C1 segment of cervical spinal cord (tissue), 14 donors: Measurements from ENCODE around the gene ZNF429.
A peak's percentile ranks its signal among the peaks of the same experiment; 100 is the strongest.
"Not testable (repeated sequence)": the region's sequence is repeated elsewhere in the genome, so short reads cannot be mapped to it uniquely, and the experiment has no call there.

Experiments
- DNase-seq, 14 donors: peaks; one replicate each; lab custom pipeline; 2025; lab: John Stamatoyannopoulos, UW

ZNF429 gene

GRCh38 chr19:21513651-21514050, 8.2 kb downstream of the ZNF429 start:
- DNase-seq, result no peak

- no peak for DNase-seq
Measured at GRCh38 chr19:21519488-21519887, 14.1 kb downstream of the ZNF429 start.

- DNase-seq, result no peak
Measured at GRCh38 chr19:21532904-21533303, 27.5 kb downstream of the ZNF429 start.

- DNase-seq, result not testable (repeated sequence)
Measured at GRCh38 chr19:21536741-21537290, 31.4 kb downstream of the ZNF429 start.

GRCh38 chr19:21559444-21559843, 54.0 kb downstream of the ZNF429 start:
- no peak for DNase-seq

- no peak for DNase-seq
Measured at GRCh38 chr19:21564406-21564805, 59.0 kb downstream of the ZNF429 start.

- DNase-seq, result no peak
Measured at GRCh38 chr19:21566073-21566472, 60.7 kb downstream of the ZNF429 start.

- not testable (repeated sequence) for DNase-seq
Measured at GRCh38 chr19:21567806-21568205, 62.4 kb downstream of the ZNF429 start.

- peak in 13 of 14 donors; percentile 22 to 95 (median 75) for DNase-seq
Measured at GRCh38 chr19:21568816-21569493, 63.6 kb downstream of the ZNF429 start.

GRCh38 chr19:21569494-21569865, 64.1 kb downstream of the ZNF429 start:
- DNase-seq, result peak in 8 of 14 donors; percentile 13 to 89 (median 30)

- no peak for DNase-seq
Measured at GRCh38 chr19:21571316-21571715, 65.9 kb downstream of the ZNF429 start.

- DNase-seq, result no peak
Measured at GRCh38 chr19:21574607-21575006, 69.2 kb downstream of the ZNF429 start.

GRCh38 chr19:21576481-21576880, 71.1 kb downstream of the ZNF429 start:
- DNase-seq, result no peak

- DNase-seq, result no peak
Measured at GRCh38 chr19:21580101-21580500, 74.7 kb downstream of the ZNF429 start.

- no peak for DNase-seq
Measured at GRCh38 chr19:21580818-21581217, 75.4 kb downstream of the ZNF429 start.

- DNase-seq, result peak in 2 of 14 donors; percentile 0 to 60
Measured at GRCh38 chr19:21581646-21582240, 76.3 kb downstream of the ZNF429 start.

- DNase-seq, result no peak
Measured at GRCh38 chr19:21584537-21584936, 79.1 kb downstream of the ZNF429 start.

GRCh38 chr19:21585281-21585890, 80.0 kb downstream of the ZNF429 start:
- DNase-seq, result no peak

GRCh38 chr19:21586311-21587116, 81.1 kb downstream of the ZNF429 start:
- peak in 2 of 14 donors; percentile 25 to 34 for DNase-seq

GRCh38 chr19:21587117-21587461, 81.7 kb downstream of the ZNF429 start:
- DNase-seq, result peak in 2 of 14 donors; percentile 13 to 29

- DNase-seq, result no peak
Measured at GRCh38 chr19:21587549-21587948, 82.1 kb downstream of the ZNF429 start.

- no peak for DNase-seq
Measured at GRCh38 chr19:21588065-21588601, 82.7 kb downstream of the ZNF429 start.
